SU-DHL-6 (cell line): ENCODE data around the gene PSMA5.

Source experiments
- H2AFZ ChIP-seq: fragments of 200-600 bp; sonication (generic); 2 replicates; pipeline ENCODE4 v1.6.1; 2014; ENCODE audit warnings: low read depth, mild to moderate bottlenecking, moderate library complexity, mixed read lengths, antibody characterized with exemption, low read length; ENCODE audit not compliant: severe bottlenecking
- H3F3A ChIP-seq: fragments of 200-600 bp; shearing (Covaris generic); 2 replicates; pipeline ENCODE4 v1.6.0; 2016; ENCODE audit warnings: antibody characterized with exemption, mild to moderate bottlenecking; ENCODE audit not compliant: insufficient read depth
- H3K27ac ChIP-seq: fragments of 200-600 bp; sonication (generic); 2 replicates; pipeline ENCODE4 v1.5.1; 2016; ENCODE audit warnings: low read depth, mild to moderate bottlenecking, low read length, moderate library complexity, mixed read lengths
- H3K27me3 ChIP-seq: fragments of 200-600 bp; sonication (generic), shearing (Covaris generic); 2 replicates; pipeline ENCODE4 v1.6.0; 2014; ENCODE audit warnings: mild to moderate bottlenecking, low read length
- H3K36me3 ChIP-seq: fragments of 200-600 bp; sonication (generic); 2 replicates; pipeline ENCODE4 v1.6.1; 2014; ENCODE audit warnings: mild to moderate bottlenecking, low read length, mixed read lengths
- H3K4me2 ChIP-seq: fragments of 300-600, 200-600 bp; shearing (Covaris generic), sonication (generic); 2 replicates; pipeline ENCODE4 v1.6.0; 2014; ENCODE audit warnings: low read length, low read depth, mild to moderate bottlenecking; ENCODE audit not compliant: poor library complexity, severe bottlenecking
- H3K4me3 ChIP-seq: fragments of 200-600 bp; sonication (generic); 2 replicates; pipeline ENCODE4 v1.5.1; 2014; ENCODE audit warnings: antibody characterized with exemption, low read length, mild to moderate bottlenecking, mixed read lengths; ENCODE audit not compliant: insufficient read depth, poor library complexity, severe bottlenecking
- H3K79me2 ChIP-seq: fragments of 200-600 bp; sonication (generic); 2 replicates; pipeline ENCODE4 v1.6.1; 2014; ENCODE audit warnings: mild to moderate bottlenecking, low read length, moderate library complexity; ENCODE audit not compliant: insufficient read depth
- H3K9ac ChIP-seq: fragments of 200-600 bp; sonication (generic); 2 replicates; pipeline ENCODE4 v1.7.0; 2014; ENCODE audit warnings: mild to moderate bottlenecking, low read length
- H3K9me2 ChIP-seq: fragments of 200-600 bp; sonication (generic); replicated peaks from 2 replicates; pipeline ENCODE4 v1.6.1; 2014; ENCODE audit warnings: low read length; ENCODE audit not compliant: insufficient read depth
- H3K9me3 ChIP-seq: fragments of 200-600 bp; sonication (generic); 2 replicates; pipeline ENCODE4 v1.6.1; 2014; ENCODE audit warnings: low read length, mixed read lengths; ENCODE audit not compliant: insufficient read depth
- H4K20me1 ChIP-seq: fragments of 200-600 bp; sonication (generic); 2 replicates; pipeline ENCODE4 v1.6.1; 2014; ENCODE audit warnings: low read depth, mild to moderate bottlenecking, antibody characterized with exemption, low read length, moderate library complexity, mixed read lengths
- CTCF ChIP-seq: fragments of 200-600 bp; sonication (generic); IDR thresholded peaks from one replicate; pipeline ENCODE4 v1.5.1; 2017; ENCODE audit warnings: antibody characterized with exemption, mild to moderate bottlenecking, low read length, moderate library complexity; ENCODE audit not compliant: insufficient read depth, poor library complexity, severe bottlenecking
- EZH2phosphoT487 ChIP-seq: fragments of 200-600 bp; sonication (generic), shearing (Covaris generic); conservative IDR thresholded peaks from 2 replicates; pipeline ENCODE4 v1.6.1; 2018; ENCODE audit warnings: mild to moderate bottlenecking, antibody characterized with exemption, low read length, moderate library complexity, mixed read lengths

PSMA5 gene

DNA sequence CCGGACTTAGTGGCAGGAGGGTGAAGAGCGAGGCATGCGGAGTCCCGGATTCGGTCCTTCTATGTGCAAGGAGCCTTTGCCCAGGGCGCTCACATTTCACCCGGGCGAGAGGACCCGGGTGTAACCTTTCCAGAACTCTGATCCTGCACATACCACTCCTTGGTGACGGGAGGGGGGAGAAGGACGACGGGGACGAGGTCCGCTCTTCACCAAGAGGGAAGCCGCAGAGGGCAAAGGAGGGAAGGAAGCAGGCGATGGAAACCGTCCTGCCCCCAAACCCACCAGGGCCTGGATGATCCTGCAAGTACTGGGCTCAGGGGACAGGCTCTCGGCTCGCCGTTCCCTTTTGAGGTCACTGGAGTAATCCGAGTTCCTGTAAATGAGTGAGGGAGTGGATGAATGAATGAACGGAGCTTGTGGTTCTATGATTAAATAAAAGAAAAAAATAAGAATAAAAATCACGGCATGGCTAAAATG is 41.1 kb upstream of the PSMA5 start:
- Histone ChIP-seq H3K36me3 (no peaks in the 10 kb centered on the region), H3K9me2 (no peaks in the 10 kb centered on the region), H3K27ac (no peak overlapping the region), H4K20me1 (no peaks in the 10 kb centered on the region), H3K4me3 (no peak overlapping the region), H2AFZ (no peak overlapping the region), H3K9me3 (no peaks in the 10 kb centered on the region), H3K27me3 (no peaks in the 10 kb centered on the region), H3K79me2 (no peaks in the 10 kb centered on the region), H3K4me2 (no peak overlapping the region), H3F3A (no peaks in the 10 kb centered on the region), H3K9ac (no peak overlapping the region)
- TF ChIP-seq EZH2phosphoT487 (no peak), CTCF (no peak)

GRCh38 chr1:109466452-109467300 is 40.4 kb upstream of the PSMA5 start, which contains the start of gene SYPL2:
TSS of gene SYPL2 (plus strand) at chr1:109466546. CDS start at chr1:109466844, 298 bp downstream.
- no peaks in the 10 kb centered on the region for H4K20me1 ChIP-seq
- no peaks in the 10 kb centered on the region for H3K9me2 ChIP-seq
- H3K79me2 ChIP-seq: no peaks in the 10 kb centered on the region
- no peak within 1 kb of the TSS for H3K4me3 ChIP-seq
- no peaks in the 10 kb centered on the region for H3F3A ChIP-seq
- no peak within 1 kb of the TSS for H3K27ac ChIP-seq
- no peaks in the 10 kb centered on the region for H3K9me3 ChIP-seq
- H2AFZ ChIP-seq: no peak within 1 kb of the TSS
- no peaks in the 10 kb centered on the region for H3K36me3 ChIP-seq
- no peaks in the 10 kb centered on the region for H3K27me3 ChIP-seq
- no peak within 1 kb of the TSS for H3K4me2 ChIP-seq
- TF ChIP-seq EZH2phosphoT487: no peak
- TF ChIP-seq CTCF: no peak
- H3K9ac ChIP-seq: no peak within 1 kb of the TSS

DNA sequence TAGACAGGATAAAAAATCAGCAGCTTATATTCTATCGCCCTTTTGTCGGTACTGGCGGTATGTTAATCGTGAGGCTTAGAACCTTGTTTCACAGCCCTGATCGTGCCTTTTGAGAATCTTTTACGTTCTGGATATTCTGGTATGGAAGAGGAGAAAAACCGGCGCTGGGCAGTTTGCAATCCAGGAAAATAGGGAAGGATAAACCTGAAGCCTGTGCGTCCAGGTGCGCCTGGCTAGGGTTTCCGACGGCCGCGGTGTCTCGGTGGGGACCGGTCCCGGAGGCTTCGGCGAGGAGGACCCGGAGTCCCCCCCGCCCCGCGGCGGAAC is 39.8 kb upstream of the PSMA5 start:
- no peak overlapping the region for H3K9ac ChIP-seq
- H3K9me2 ChIP-seq: no peaks in the 10 kb centered on the region
- H4K20me1 ChIP-seq: no peaks in the 10 kb centered on the region
- no peaks in the 10 kb centered on the region for H3K36me3 ChIP-seq
- no peak overlapping the region for H3K4me3 ChIP-seq
- H2AFZ ChIP-seq: no peak overlapping the region
- no peaks in the 10 kb centered on the region for H3K79me2 ChIP-seq
- no peaks in the 10 kb centered on the region for H3K27me3 ChIP-seq
- TF ChIP-seq CTCF: no peak
- no peak for TF ChIP-seq EZH2phosphoT487
- no peaks in the 10 kb centered on the region for H3F3A ChIP-seq
- H3K27ac ChIP-seq: no peak overlapping the region
- H3K9me3 ChIP-seq: no peaks in the 10 kb centered on the region
- no peak overlapping the region for H3K4me2 ChIP-seq
